Measurements from ENCODE around the gene XXYLT1.

XXYLT1 gene

GRCh38 chr3:195070336-195070735 lies 200.6 kb downstream of the XXYLT1 start:
- H3K27ac ChIP-seq (ENCODE audit: low read length) = no peak overlapping the region
- H3K9me3 ChIP-seq (ENCODE audit: control insufficient read depth in 1 of 2, low read length in 2 of 2) = no peaks in the 10 kb centered on the region
- H3K4me3 ChIP-seq (ENCODE audit: low read depth in 1 of 2, low read length in 2 of 2) = no peak overlapping the region
- H3K27me3 ChIP-seq (ENCODE audit: low read depth, low read length) = no peaks in the 10 kb centered on the region
- peaks cover 3 to 19% of the 10 kb centered on the region in 2 donors for H3K36me3 ChIP-seq (ENCODE audit: control insufficient read depth in 1 of 2, insufficient read depth in 2 of 2, low read length in 2 of 2)
- H3K4me1 ChIP-seq (ENCODE audit: control insufficient read depth in 1 of 2, insufficient read depth in 2 of 2, low read length in 2 of 2) = no peaks in the 10 kb centered on the region

GRCh38 chr3:195069501-195070251 lies 201.3 kb downstream of the XXYLT1 start:
- H3K4me3 ChIP-seq (ENCODE audit: low read depth in 1 of 2, low read length in 2 of 2) = no peak overlapping the region
- H3K36me3 ChIP-seq (ENCODE audit: control insufficient read depth in 1 of 2, insufficient read depth in 2 of 2, low read length in 2 of 2) = peaks cover 3 to 19% of the 10 kb centered on the region in 2 donors
- H3K9me3 ChIP-seq (ENCODE audit: control insufficient read depth in 1 of 2, low read length in 2 of 2) = no peaks in the 10 kb centered on the region
- no peak overlapping the region for H3K27ac ChIP-seq (ENCODE audit: low read length)
- no peaks in the 10 kb centered on the region for H3K4me1 ChIP-seq (ENCODE audit: control insufficient read depth in 1 of 2, insufficient read depth in 2 of 2, low read length in 2 of 2)
- H3K27me3 ChIP-seq (ENCODE audit: low read depth, low read length) = no peaks in the 10 kb centered on the region

GRCh38 chr3:195068084-195069080 lies 202.6 kb downstream of the XXYLT1 start:
- Histone ChIP-seq H3K9me3 (ENCODE audit: control insufficient read depth in 1 of 2, low read length in 2 of 2) (no peaks in the 10 kb centered on the region), H3K27me3 (ENCODE audit: low read depth, low read length) (no peaks in the 10 kb centered on the region), H3K36me3 (ENCODE audit: control insufficient read depth in 1 of 2, insufficient read depth in 2 of 2, low read length in 2 of 2) (peaks cover 3 to 19% of the 10 kb centered on the region in 2 donors), H3K4me1 (ENCODE audit: control insufficient read depth in 1 of 2, insufficient read depth in 2 of 2, low read length in 2 of 2) (peaks cover 0 to 12% of the 10 kb centered on the region in 2 donors), H3K4me3 (ENCODE audit: low read depth in 1 of 2, low read length in 2 of 2) (no peak overlapping the region), H3K27ac (ENCODE audit: low read length) (no peak overlapping the region)

GRCh38 chr3:195066441-195066841 lies 204.5 kb downstream of the XXYLT1 start:
- Histone ChIP-seq H3K27ac (ENCODE audit: low read length) (no peak overlapping the region), H3K9me3 (ENCODE audit: control insufficient read depth in 1 of 2, low read length in 2 of 2) (no peaks in the 10 kb centered on the region), H3K4me1 (ENCODE audit: control insufficient read depth in 1 of 2, insufficient read depth in 2 of 2, low read length in 2 of 2) (peaks cover 0 to 21% of the 10 kb centered on the region in 2 donors), H3K4me3 (ENCODE audit: low read depth in 1 of 2, low read length in 2 of 2) (no peak overlapping the region), H3K27me3 (ENCODE audit: low read depth, low read length) (no peaks in the 10 kb centered on the region), H3K36me3 (ENCODE audit: control insufficient read depth in 1 of 2, insufficient read depth in 2 of 2, low read length in 2 of 2) (peaks cover 3 to 19% of the 10 kb centered on the region in 2 donors)

- H3K27me3 ChIP-seq (ENCODE audit: low read depth, low read length) = no peaks in the 10 kb centered on the region
- no peak overlapping the region for H3K27ac ChIP-seq (ENCODE audit: low read length)
- peaks cover 0 to 21% of the 10 kb centered on the region in 2 donors for H3K4me1 ChIP-seq (ENCODE audit: control insufficient read depth in 1 of 2, insufficient read depth in 2 of 2, low read length in 2 of 2)
- H3K4me3 ChIP-seq (ENCODE audit: low read depth in 1 of 2, low read length in 2 of 2) = no peak overlapping the region
- no peaks in the 10 kb centered on the region for H3K9me3 ChIP-seq (ENCODE audit: control insufficient read depth in 1 of 2, low read length in 2 of 2)
- H3K36me3 ChIP-seq (ENCODE audit: control insufficient read depth in 1 of 2, insufficient read depth in 2 of 2, low read length in 2 of 2) = peaks cover 3 to 19% of the 10 kb centered on the region in 2 donors
Observed at GRCh38 chr3:195065864-195066185, 205.1 kb downstream of the XXYLT1 start.

- H3K9me3 ChIP-seq (ENCODE audit: control insufficient read depth in 1 of 2, low read length in 2 of 2) = no peaks in the 10 kb centered on the region
- no peak overlapping the region for H3K4me3 ChIP-seq (ENCODE audit: low read depth in 1 of 2, low read length in 2 of 2)
- H3K27ac ChIP-seq (ENCODE audit: low read length) = no peak overlapping the region
- H3K36me3 ChIP-seq (ENCODE audit: control insufficient read depth in 1 of 2, insufficient read depth in 2 of 2, low read length in 2 of 2) = peaks cover 3 to 19% of the 10 kb centered on the region in 2 donors
- H3K27me3 ChIP-seq (ENCODE audit: low read depth, low read length) = no peaks in the 10 kb centered on the region
- H3K4me1 ChIP-seq (ENCODE audit: control insufficient read depth in 1 of 2, insufficient read depth in 2 of 2, low read length in 2 of 2) = peaks cover 0 to 21% of the 10 kb centered on the region in 2 donors
Observed at GRCh38 chr3:195065142-195065863, 205.7 kb downstream of the XXYLT1 start.

- no peaks in the 10 kb centered on the region for H3K27me3 ChIP-seq (ENCODE audit: low read depth, low read length)
Observed at GRCh38 chr3:195064300-195064931, 206.5 kb downstream of the XXYLT1 start.

GRCh38 chr3:195063581-195064193 lies 207.3 kb downstream of the XXYLT1 start:
- no peak overlapping the region for H3K4me3 ChIP-seq (ENCODE audit: low read depth in 1 of 2, low read length in 2 of 2)
- H3K4me1 ChIP-seq (ENCODE audit: control insufficient read depth in 1 of 2, insufficient read depth in 2 of 2, low read length in 2 of 2) = peaks cover 0 to 21% of the 10 kb centered on the region in 2 donors
- H3K27ac ChIP-seq (ENCODE audit: low read length) = no peak overlapping the region
- H3K27me3 ChIP-seq (ENCODE audit: low read depth, low read length) = no peaks in the 10 kb centered on the region
- H3K36me3 ChIP-seq (ENCODE audit: control insufficient read depth in 1 of 2, insufficient read depth in 2 of 2, low read length in 2 of 2) = peaks cover 0 to 5% of the 10 kb centered on the region in 2 donors
- no peaks in the 10 kb centered on the region for H3K9me3 ChIP-seq (ENCODE audit: control insufficient read depth in 1 of 2, low read length in 2 of 2)

More at GRCh38 chr3:195064300-195064931, 206.5 kb downstream of the XXYLT1 start:
- Histone ChIP-seq H3K27ac (ENCODE audit: low read length) (no peak overlapping the region), H3K4me1 (ENCODE audit: control insufficient read depth in 1 of 2, insufficient read depth in 2 of 2, low read length in 2 of 2) (peaks cover 0 to 21% of the 10 kb centered on the region in 2 donors), H3K36me3 (ENCODE audit: control insufficient read depth in 1 of 2, insufficient read depth in 2 of 2, low read length in 2 of 2) (peaks cover 3 to 12% of the 10 kb centered on the region in 2 donors), H3K9me3 (ENCODE audit: control insufficient read depth in 1 of 2, low read length in 2 of 2) (no peaks in the 10 kb centered on the region), H3K4me3 (ENCODE audit: low read depth in 1 of 2, low read length in 2 of 2) (peak overlapping the region in 1 of 2 donors; percentile 8)

- no peak overlapping the region for H3K4me3 ChIP-seq (ENCODE audit: low read depth in 1 of 2, low read length in 2 of 2)
- H3K9me3 ChIP-seq (ENCODE audit: control insufficient read depth in 1 of 2, low read length in 2 of 2) = no peaks in the 10 kb centered on the region
- no peaks in the 10 kb centered on the region for H3K36me3 ChIP-seq (ENCODE audit: control insufficient read depth in 1 of 2, insufficient read depth in 2 of 2, low read length in 2 of 2)
- no peak overlapping the region for H3K27ac ChIP-seq (ENCODE audit: low read length)
- peaks cover 0 to 21% of the 10 kb centered on the region in 2 donors for H3K4me1 ChIP-seq (ENCODE audit: control insufficient read depth in 1 of 2, insufficient read depth in 2 of 2, low read length in 2 of 2)
- H3K27me3 ChIP-seq (ENCODE audit: low read depth, low read length) = no peaks in the 10 kb centered on the region
Observed at GRCh38 chr3:195062866-195063540, 208.0 kb downstream of the XXYLT1 start.

Data from muscle layer of duodenum (tissue), 2 donors.